Loucy (cell line): ENCODE measurements around the gene PACSIN2.

Experiments used
- EZH2phosphoT487 ChIP-seq: fragments of 200-600 bp; IDR thresholded peaks from 2 replicates; pipeline ENCODE4 v1.6.1; 2018; ENCODE audit warnings: antibody characterized with exemption, mild to moderate bottlenecking, moderate library complexity, borderline replicate concordance
- TF ChIP-seq, protein P1 (sequence below): fragments of 200-600 bp; sonication (generic); conservative IDR thresholded peaks from 2 replicates; pipeline ENCODE4 v1.5.1; 2014; ENCODE audit warnings: mild to moderate bottlenecking, antibody characterized with exemption, low read length

DNA sequence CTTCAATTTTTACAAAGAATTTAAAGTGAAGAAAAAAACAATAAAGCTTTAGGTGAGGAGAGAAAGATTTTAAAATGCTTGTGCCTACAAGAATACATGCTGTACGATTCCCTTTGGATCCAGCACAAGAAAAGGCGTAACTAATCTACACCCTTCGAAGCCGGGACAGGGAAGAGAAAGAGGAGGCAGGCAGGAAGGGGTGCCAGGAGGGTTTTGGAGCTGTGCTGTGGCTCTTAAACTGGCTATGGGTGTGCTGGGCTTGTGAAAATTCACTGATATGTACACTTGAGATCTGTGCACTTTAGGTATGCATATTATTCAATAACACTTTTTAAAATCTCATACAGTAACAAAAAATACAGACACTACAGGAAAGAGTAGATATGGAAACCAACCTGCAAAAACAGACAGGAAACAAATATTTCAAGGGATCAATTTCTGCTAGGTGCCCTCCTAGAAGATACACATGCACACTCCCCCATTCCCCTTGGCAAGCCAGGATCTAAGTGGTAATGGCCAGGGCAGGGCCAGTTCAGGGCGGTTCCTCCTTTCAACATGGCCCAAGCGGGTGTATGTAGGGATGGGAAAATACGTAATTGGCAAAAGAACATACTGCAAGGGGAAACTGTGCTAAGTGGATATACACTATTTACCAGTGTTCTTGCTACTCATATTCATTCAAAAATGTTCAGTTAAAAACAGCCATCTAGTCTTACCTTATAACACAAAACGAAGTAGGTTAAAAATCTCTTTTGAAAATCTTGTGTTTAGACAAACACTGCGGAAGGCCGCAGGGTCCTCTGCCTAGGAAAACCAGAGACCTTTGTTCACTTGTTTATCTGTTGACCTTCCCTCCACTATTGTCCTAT is 54.2 kb downstream of the PACSIN2 start:
- TF ChIP-seq EZH2phosphoT487: no peak
- TF ChIP-seq, protein P1, sequence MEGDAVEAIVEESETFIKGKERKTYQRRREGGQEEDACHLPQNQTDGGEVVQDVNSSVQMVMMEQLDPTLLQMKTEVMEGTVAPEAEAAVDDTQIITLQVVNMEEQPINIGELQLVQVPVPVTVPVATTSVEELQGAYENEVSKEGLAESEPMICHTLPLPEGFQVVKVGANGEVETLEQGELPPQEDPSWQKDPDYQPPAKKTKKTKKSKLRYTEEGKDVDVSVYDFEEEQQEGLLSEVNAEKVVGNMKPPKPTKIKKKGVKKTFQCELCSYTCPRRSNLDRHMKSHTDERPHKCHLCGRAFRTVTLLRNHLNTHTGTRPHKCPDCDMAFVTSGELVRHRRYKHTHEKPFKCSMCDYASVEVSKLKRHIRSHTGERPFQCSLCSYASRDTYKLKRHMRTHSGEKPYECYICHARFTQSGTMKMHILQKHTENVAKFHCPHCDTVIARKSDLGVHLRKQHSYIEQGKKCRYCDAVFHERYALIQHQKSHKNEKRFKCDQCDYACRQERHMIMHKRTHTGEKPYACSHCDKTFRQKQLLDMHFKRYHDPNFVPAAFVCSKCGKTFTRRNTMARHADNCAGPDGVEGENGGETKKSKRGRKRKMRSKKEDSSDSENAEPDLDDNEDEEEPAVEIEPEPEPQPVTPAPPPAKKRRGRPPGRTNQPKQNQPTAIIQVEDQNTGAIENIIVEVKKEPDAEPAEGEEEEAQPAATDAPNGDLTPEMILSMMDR: no peak
